Natural killer cell (primary cell): ENCODE results near the gene MLC1. TPM values are rescaled to one million over a fixed set of nuclear protein-coding genes. Genes with fewer than 3 reads are reported as not detected.

Experiments
- ATAC-seq, 3 donors: fragments of 150-1000 bp in 2 of 3; fragments of 200-7000 bp in 1 of 3; cut with Tn5 transposase; 1 replicate in 1 of 3; 2 replicates in 2 of 3; pipeline ENCODE4 v1.10.0; 2021; ENCODE audit warnings: mild to moderate bottlenecking in 2 of 3, moderate library complexity in 2 of 3
- DNase-seq, 2 donors: peaks; one replicate each; pipeline versions ENCODE4 v3.0.0 to v3.0.0-alpha.2; 2013 to 2021; ENCODE audit warnings: mixed read lengths in 1 of 2
- H3K27ac ChIP-seq: one replicate; pipeline ENCODE4 v1.5.1; 2013; ENCODE audit warnings: mild to moderate bottlenecking, low read length
- H3K27me3 ChIP-seq: one replicate; pipeline ENCODE4 v1.6.1; 2013; ENCODE audit warnings: low read length; ENCODE audit not compliant: control insufficient read depth, insufficient read depth
- H3K36me3 ChIP-seq: one replicate; pipeline ENCODE4 v1.6.1; 2013; ENCODE audit warnings: low read length; ENCODE audit not compliant: control insufficient read depth, insufficient read depth
- H3K4me1 ChIP-seq: one replicate; pipeline ENCODE4 v1.6.1; 2013; ENCODE audit warnings: low read length; ENCODE audit not compliant: control insufficient read depth, insufficient read depth
- H3K4me3 ChIP-seq: one replicate; pipeline ENCODE4 v1.5.1; 2013; ENCODE audit warnings: low read length
- H3K9me3 ChIP-seq: one replicate; pipeline ENCODE4 v1.6.1; 2013; ENCODE audit warnings: low read length; ENCODE audit not compliant: control insufficient read depth, insufficient read depth
- H3K27ac Mint-ChIP-seq, 2 donors: one replicate each; pipeline ENCODE4 v1.8.0; 2022; ENCODE audit warnings: mild to moderate bottlenecking in 2 of 2, mixed read lengths in 2 of 2, moderate library complexity in 1 of 2
- H3K27me3 Mint-ChIP-seq, 2 donors: one replicate each; pipeline ENCODE4 v1.8.0; 2022; ENCODE audit warnings: low read depth in 2 of 2, mixed read lengths in 2 of 2
- H3K36me3 Mint-ChIP-seq: one replicate; pipeline ENCODE4 v1.8.0; 2022; ENCODE audit warnings: mixed read lengths
- H3K4me1 Mint-ChIP-seq, 2 donors: one replicate each; pipeline ENCODE4 v1.8.0; 2022; ENCODE audit warnings: mixed read lengths in 2 of 2
- H3K4me3 Mint-ChIP-seq: one replicate; pipeline ENCODE4 v1.8.0; 2022; ENCODE audit warnings: mild to moderate bottlenecking, moderate library complexity, mixed read lengths
- H3K9me3 Mint-ChIP-seq, 2 donors: one replicate each; pipeline ENCODE4 v1.8.0; 2022; ENCODE audit warnings: mixed read lengths in 2 of 2
- CTCF ChIP-seq: fragments of 200-600 bp; IDR thresholded peaks from one replicate; pipeline ENCODE4 v1.8.0; 2022; ENCODE audit warnings: antibody characterized with exemption
- WGBS: methylation state at CpG from one replicate; pipeline ENCODE4 v1.1.7; 2013; ENCODE audit warnings: missing lambda C conversion rate; ENCODE audit not compliant: insufficient coverage; 5-methylcytosine and 5-hydroxymethylcytosine counted together
- intact Hi-C: fragments of 100-400 bp; cut with micrococcal nuclease; formaldehyde crosslinking; loops from one replicate; pipeline ENCODE4 v1.14.2; 2022
- total RNA-seq, 4 donors: library from RNA; stranded (reverse); fragments of 120-200 nt in 1 of 4; gene quantifications; one replicate each; pipeline versions ENCODE4 v1.2.3 to v1.2.4, GENCODE V29; 2013 to 2022

MLC1 gene
- total RNA-seq, 3 donors from 2014 or later (not counting 1 experiment from before 2014, with no cell fraction given) = 67.7 to 96.1 (median 73.7) TPM

GRCh38 chr22:50025993-50026392, 59.2 kb downstream of the MLC1 start:
- intact Hi-C loops = no loop called here
- Mint-ChIP-seq H3K4me1 (peaks cover 0 to 6% of the 10 kb centered on the region in 2 donors), H3K36me3 (no peaks in the 10 kb centered on the region), H3K27ac (no peak overlapping the region), H3K9me3 (no peaks in the 10 kb centered on the region), H3K27me3 (no peaks in the 10 kb centered on the region), H3K4me3 (no peak overlapping the region)
- DNase-seq (no peak), ATAC-seq (no peak)
- Histone ChIP-seq H3K36me3 (no peaks in the 10 kb centered on the region), H3K9me3 (no peaks in the 10 kb centered on the region), H3K4me3 (no peak overlapping the region), H3K27ac (no peak overlapping the region), H3K27me3 (peaks cover 3% of the 10 kb centered on the region), H3K4me1 (peaks cover 23% of the 10 kb centered on the region)
- 94% methylated on average over 12 of the region's 13 CpGs for WGBS
- no peak for TF ChIP-seq CTCF

- intact Hi-C loops = no loop called here
Observed at GRCh38 chr22:50022171-50022819, 62.9 kb downstream of the MLC1 start.

GRCh38 chr22:50020606-50021005, 64.6 kb downstream of the MLC1 start:
- peaks cover 13 to 24% of the 10 kb centered on the region in 2 donors for H3K4me1 Mint-ChIP-seq
- H3K4me3 Mint-ChIP-seq = no peak overlapping the region
- no peaks in the 10 kb centered on the region for H3K9me3 Mint-ChIP-seq
- peaks cover 36% of the 10 kb centered on the region for H3K4me1 ChIP-seq
- no peak for ATAC-seq
- no peak overlapping the region for H3K4me3 ChIP-seq
- H3K27me3 ChIP-seq = no peaks in the 10 kb centered on the region
- no peak overlapping the region for H3K27ac Mint-ChIP-seq
- intact Hi-C loops = no loop called here
- H3K36me3 Mint-ChIP-seq = no peaks in the 10 kb centered on the region
- H3K27ac ChIP-seq = no peak overlapping the region
- no peaks in the 10 kb centered on the region for H3K36me3 ChIP-seq
- TF ChIP-seq CTCF = no peak
- DNase-seq = no peak
- H3K27me3 Mint-ChIP-seq = peaks cover 0 to 9% of the 10 kb centered on the region in 2 donors
- 96% methylated on average over 15 of the region's 15 CpGs for WGBS
- no peaks in the 10 kb centered on the region for H3K9me3 ChIP-seq

More at GRCh38 chr22:50022171-50022819, 62.9 kb downstream of the MLC1 start:
- no peak overlapping the region for H3K4me3 Mint-ChIP-seq
- Histone ChIP-seq H3K9me3 (no peaks in the 10 kb centered on the region), H3K27me3 (no peaks in the 10 kb centered on the region), H3K4me1 (peaks cover 20% of the 10 kb centered on the region), H3K27ac (no peak overlapping the region), H3K4me3 (no peak overlapping the region), H3K36me3 (no peaks in the 10 kb centered on the region)
- H3K9me3 Mint-ChIP-seq = no peaks in the 10 kb centered on the region
- H3K27ac Mint-ChIP-seq = no peak overlapping the region
- ATAC-seq (no peak), DNase-seq (no peak)
- peaks cover 0 to 9% of the 10 kb centered on the region in 2 donors for H3K27me3 Mint-ChIP-seq
- H3K36me3 Mint-ChIP-seq = no peaks in the 10 kb centered on the region
- peaks cover 13 to 20% of the 10 kb centered on the region in 2 donors for H3K4me1 Mint-ChIP-seq
- no peak for TF ChIP-seq CTCF
- 83% methylated on average over 14 of the region's 14 CpGs for WGBS

- H3K4me3 ChIP-seq = no peak overlapping the region
- ATAC-seq (peak in 2 of 3 donors; percentile 13 to 21), DNase-seq (no peak)
- H3K27ac Mint-ChIP-seq = peak overlapping the region in 1 of 2 donors; percentile 6
- WGBS = 82% methylated on average over 3 of the region's 3 CpGs
- H3K9me3 ChIP-seq = no peaks in the 10 kb centered on the region
- no peak for TF ChIP-seq CTCF
- no peaks in the 10 kb centered on the region for H3K9me3 Mint-ChIP-seq
- no peak overlapping the region for H3K4me3 Mint-ChIP-seq
- peaks cover 13 to 24% of the 10 kb centered on the region in 2 donors for H3K4me1 Mint-ChIP-seq
- H3K4me1 ChIP-seq = peaks cover 45% of the 10 kb centered on the region
- peaks cover 2% of the 10 kb centered on the region for H3K27me3 ChIP-seq
- peaks cover 0 to 9% of the 10 kb centered on the region in 2 donors for H3K27me3 Mint-ChIP-seq
- H3K27ac ChIP-seq = no peak overlapping the region
- H3K36me3 ChIP-seq = no peaks in the 10 kb centered on the region
- intact Hi-C loops = no loop called here
- H3K36me3 Mint-ChIP-seq = no peaks in the 10 kb centered on the region
Observed at GRCh38 chr22:50019316-50019715, 65.9 kb downstream of the MLC1 start.
